ENCODE results near the gene GAS7. TPM values are rescaled to one million over a fixed set of nuclear protein-coding genes. Genes with fewer than 3 reads are reported as not detected.

GAS7 gene
- total RNA-seq, 2 donors from 2014 or later = 6.3 to 22.9 TPM

DNA sequence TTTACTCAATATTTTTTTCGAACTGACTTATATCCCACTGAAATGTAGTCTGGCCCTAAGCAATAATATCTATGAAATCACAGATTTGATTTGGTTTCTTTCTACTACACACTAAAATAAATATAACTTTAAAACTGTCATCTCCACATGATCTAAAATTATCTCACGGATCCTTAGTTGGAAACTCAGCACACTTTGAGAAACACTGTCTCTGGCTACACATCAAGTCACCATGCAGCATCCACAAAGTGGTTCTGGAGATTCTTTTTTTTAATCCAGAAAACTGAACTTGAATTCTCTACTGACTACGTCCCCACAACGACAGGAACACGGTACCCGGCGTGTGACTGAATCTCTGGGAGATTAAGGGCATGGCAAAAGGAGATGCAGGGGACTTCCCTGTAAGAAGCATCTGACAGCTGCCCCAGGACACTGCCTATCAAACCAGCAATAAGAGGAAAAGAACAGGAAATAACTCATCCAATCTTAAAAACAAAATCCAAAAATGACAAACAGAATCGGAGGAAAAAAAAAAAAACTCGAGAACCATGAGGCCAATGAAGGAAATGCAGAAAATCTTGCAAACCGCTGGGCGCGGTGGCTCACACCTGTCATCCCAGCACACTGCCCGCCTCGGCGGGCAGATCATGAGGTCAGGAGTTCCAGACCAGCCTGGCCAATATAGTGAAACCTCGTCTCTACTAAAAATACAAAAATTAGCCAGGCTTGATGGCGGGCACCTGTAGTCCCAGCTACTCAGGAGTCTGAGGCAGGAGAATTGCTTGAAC, 152.3 kb downstream of the GAS7 start:
- ATAC-seq = no peak
- intact Hi-C loops (cut with DNase I, micrococcal nuclease) = no loop called here

GRCh38 chr17:10042589-10043244, 155.7 kb downstream of the GAS7 start:
- intact Hi-C loops (cut with DNase I, micrococcal nuclease) = no loop called here
- DNase-seq (no peak), ATAC-seq (no peak)

More for the DNA sequence above, 152.3 kb downstream of the GAS7 start:
- no peak for DNase-seq

- intact Hi-C loops (cut with DNase I, micrococcal nuclease) = no loop called here
- no peak for DNase-seq
- ATAC-seq = no peak
Measured at GRCh38 chr17:10041916-10042588, 156.4 kb downstream of the GAS7 start.

GRCh38 chr17:10041287-10041612, 157.2 kb downstream of the GAS7 start:
- ATAC-seq = no peak
- no peak for DNase-seq
- intact Hi-C loops (cut with DNase I, micrococcal nuclease) = no loop called here

DNA sequence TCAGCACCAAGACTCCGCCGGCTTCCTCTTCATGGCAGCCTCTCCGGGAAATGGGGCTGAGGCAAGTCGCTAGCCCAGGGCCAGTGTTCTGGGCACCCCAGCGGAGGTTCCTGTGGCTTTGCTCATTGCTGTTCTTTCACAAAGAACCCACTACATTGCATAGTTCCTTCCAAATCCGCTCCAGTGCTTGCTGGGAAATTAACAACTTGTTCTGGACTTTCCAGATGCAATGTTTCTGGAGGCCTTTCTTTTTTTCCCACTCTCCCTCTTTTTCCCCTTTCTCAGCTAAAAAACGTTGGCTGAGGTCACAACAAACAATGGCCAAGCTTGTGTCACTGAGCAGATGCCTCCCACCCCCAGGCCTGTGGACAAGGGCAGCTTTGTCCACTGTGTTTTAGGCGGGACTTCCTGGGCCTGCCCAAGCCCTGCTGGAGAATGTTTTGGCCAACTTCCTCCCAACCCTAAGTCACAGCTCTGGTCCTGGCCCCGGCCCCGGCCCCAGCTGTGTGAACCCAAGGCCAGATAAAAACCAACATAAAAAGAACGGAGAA, 161.8 kb downstream of the GAS7 start:
- intact Hi-C loops (cut with DNase I, micrococcal nuclease) = no loop called here
- ATAC-seq (no peak), DNase-seq (peak in 1 of 2 donors; percentile 56)

- ATAC-seq = no peak
- intact Hi-C loops (cut with DNase I, micrococcal nuclease) = no loop called here
- no peak for DNase-seq
Measured at GRCh38 chr17:10035885-10036284, 162.5 kb downstream of the GAS7 start.

GRCh38 chr17:10034719-10035475, 163.5 kb downstream of the GAS7 start:
- intact Hi-C loops (cut with DNase I, micrococcal nuclease) = no loop called here
- ATAC-seq (no peak), DNase-seq (no peak)

DNA sequence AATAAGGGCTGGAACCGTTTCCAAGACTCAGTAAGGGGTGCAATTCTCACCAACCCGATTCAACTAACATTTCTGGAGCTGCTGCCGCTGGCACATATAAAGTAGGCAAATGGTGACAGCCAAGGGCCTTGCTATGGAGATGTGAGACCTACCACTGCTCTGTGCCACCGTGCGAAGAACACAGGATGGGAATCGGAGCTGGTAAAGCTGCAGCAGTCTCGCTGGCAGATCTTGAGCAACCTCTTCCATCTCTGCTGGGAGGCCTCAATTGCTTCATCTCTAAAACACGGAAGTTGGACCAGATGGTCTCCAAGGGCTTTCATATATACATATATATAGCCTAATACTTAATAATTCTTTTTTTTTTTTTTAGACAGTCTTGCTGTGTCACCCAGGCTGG, 164.4 kb downstream of the GAS7 start:
- no peak for DNase-seq
- no peak for ATAC-seq
- intact Hi-C loops (cut with DNase I, micrococcal nuclease) = no loop called here

- intact Hi-C loops (cut with DNase I, micrococcal nuclease) = no loop called here
- ATAC-seq (no peak), DNase-seq (no peak)
Measured at GRCh38 chr17:10033449-10033848, 165.0 kb downstream of the GAS7 start.

DNA sequence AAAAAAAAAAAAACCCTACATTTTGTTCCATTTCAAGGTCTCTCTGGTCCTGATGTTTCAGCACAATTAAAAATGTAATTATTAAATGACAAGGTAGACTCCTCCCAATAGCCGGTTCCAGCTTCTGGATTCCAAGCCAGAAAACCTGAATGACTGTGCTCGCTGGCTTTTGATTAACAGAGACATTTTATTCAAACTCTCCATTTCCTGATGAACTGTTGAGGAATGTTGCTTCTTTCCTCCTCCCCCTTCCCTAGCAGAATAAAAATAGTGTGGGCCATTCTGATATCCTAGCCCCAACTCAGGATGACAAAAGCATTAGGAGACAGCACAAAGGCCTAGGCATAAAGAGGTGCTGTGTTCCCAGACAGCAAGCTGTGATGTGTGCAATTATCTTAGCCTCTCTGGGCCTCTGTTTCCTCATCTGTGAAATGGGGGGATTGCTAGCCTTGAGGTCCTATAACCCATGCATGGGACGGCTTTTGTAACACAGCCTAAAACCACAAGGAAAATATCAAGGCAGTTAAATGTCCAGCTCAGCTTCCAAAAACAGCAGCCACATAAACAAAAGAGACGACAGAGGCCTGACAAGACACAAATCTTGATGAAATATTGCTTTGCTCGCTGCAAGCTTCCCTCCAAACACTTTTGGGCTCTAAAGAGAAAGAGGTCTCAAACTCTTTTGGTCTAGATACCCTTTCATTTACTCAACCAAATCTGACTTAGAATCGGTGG, 166.1 kb downstream of the GAS7 start:
- DNase-seq = no peak
- ATAC-seq = no peak
- intact Hi-C loops (cut with DNase I, micrococcal nuclease) = no loop called here

DNA sequence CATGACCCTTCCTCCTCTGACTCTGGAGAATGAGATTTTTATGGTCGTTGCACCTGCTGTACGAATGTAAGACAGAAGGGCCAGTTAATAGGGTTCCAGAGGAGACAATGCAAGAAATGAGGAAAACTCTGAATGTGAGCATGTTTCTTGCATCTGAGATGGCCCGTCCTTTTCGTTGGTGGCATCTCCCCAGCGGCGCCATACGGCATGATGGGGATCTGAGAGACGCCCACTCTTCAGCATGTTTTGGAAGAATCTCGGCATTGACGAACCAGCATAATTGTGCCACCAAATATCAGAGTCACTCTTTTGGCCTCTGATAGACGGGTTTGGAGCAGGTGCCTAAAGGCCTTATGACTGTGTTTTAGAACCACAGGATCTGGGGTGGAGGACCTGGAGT, 166.8 kb downstream of the GAS7 start:
- DNase-seq = no peak
- intact Hi-C loops (cut with DNase I, micrococcal nuclease) = no loop called here
- ATAC-seq = no peak

- ATAC-seq (no peak), DNase-seq (no peak)
- intact Hi-C loops (cut with DNase I, micrococcal nuclease) = no loop called here
Measured at GRCh38 chr17:10031127-10031526, 167.3 kb downstream of the GAS7 start.

GRCh38 chr17:10029129-10029528, 169.3 kb downstream of the GAS7 start:
- intact Hi-C loops (cut with DNase I, micrococcal nuclease) = no loop called here
- DNase-seq (no peak), ATAC-seq (no peak)

- DNase-seq (no peak), ATAC-seq (no peak)
- intact Hi-C loops (cut with DNase I, micrococcal nuclease) = no loop called here
Measured at GRCh38 chr17:10025976-10026901, 172.2 kb downstream of the GAS7 start.

GRCh38 chr17:10025224-10025623, 173.2 kb downstream of the GAS7 start:
- no peak for ATAC-seq
- intact Hi-C loops (cut with DNase I, micrococcal nuclease) = no loop called here
- no peak for DNase-seq

DNA sequence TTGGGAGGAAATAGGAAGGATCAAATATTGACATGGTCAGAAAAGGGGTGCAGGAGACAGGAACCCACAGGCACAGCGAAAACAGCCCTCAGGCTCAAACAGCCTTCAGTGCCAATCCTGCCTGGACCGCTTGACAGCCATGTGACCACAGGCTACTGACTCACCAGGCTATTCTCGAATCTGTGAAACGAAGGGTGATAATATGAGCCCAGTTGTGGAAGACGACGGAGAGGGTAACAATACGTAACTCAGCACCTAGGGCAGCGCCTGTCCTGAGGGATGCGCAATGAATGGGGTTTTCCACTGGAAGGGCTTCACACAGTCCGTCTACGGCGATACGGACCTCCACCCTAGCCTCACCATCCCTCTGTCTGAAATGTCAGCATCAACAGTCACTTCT, 176.0 kb downstream of the GAS7 start:
- DNase-seq = no peak
- ATAC-seq = no peak
- intact Hi-C loops (cut with DNase I, micrococcal nuclease) = no loop called here

- no peak for ATAC-seq
- DNase-seq = peak; percentile 16 to 53
- intact Hi-C loops (cut with DNase I, micrococcal nuclease) = no loop called here
Measured at GRCh38 chr17:10021272-10021984, 177.0 kb downstream of the GAS7 start.
